GM19467 (cell line): ENCODE data around the gene TGFBI.

Experiments used
- ATAC-seq: cut with Tn5 transposase; IDR thresholded peaks from one replicate; pipeline ENCODE4 v1.9.1; 2021; ENCODE audit warnings: mild to moderate bottlenecking, moderate library complexity; ENCODE audit not compliant: unreplicated experiment

The TGFBI gene

DNA sequence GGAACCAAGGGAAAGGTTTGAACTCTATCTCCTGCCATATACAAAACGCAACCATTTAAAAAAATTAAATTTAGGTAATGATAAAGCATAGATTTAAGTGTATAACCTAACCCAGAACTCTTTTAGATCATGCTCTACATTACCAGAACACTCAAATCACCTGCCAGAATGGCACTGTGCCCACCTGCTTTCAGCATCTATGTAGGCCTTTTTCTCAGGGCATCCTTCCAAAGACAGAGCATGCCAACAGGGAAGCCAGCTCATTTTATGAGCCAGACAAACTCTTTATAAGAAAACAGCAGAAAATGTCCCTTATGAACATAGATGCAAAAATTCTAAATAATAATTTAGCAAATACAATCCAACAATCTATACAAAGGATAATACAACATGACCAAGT, 55.9 kb downstream of the TGFBI start:
- no peak for ATAC-seq

DNA sequence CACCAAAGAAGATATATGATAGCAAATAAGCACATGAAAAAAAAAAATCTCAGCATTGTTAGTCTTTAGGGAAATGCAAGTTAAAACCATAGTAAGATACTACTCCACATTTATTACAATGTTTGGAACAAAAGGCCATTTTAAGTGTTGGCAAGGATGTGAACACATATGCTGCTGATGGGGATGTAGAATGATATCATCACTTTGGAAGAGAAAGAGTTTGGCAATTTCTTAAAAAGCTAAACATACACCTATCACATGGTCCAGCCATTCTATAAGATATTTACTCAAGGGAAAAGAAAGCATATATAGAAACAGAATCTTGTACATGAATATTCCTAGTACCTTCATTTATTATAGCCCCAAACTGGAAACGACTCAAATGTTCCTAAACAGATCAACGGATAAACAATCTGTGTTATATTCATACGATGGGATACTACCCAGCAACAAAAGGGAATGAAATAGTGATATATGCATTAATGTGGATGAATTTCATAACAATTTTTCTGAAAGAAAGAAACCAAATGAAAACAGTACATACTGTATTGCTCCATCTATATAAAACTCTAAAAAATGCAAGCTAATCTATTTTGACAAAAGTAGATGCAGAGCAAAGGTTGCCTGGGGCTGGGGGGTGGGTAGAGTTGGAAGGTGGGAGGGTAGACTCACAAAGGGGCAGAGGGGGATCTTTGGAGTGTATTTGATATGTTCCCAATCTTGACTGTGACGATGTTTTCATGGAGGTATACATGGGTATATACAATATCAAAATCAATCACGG, 58.2 kb downstream of the TGFBI start:
- no peak for ATAC-seq

DNA sequence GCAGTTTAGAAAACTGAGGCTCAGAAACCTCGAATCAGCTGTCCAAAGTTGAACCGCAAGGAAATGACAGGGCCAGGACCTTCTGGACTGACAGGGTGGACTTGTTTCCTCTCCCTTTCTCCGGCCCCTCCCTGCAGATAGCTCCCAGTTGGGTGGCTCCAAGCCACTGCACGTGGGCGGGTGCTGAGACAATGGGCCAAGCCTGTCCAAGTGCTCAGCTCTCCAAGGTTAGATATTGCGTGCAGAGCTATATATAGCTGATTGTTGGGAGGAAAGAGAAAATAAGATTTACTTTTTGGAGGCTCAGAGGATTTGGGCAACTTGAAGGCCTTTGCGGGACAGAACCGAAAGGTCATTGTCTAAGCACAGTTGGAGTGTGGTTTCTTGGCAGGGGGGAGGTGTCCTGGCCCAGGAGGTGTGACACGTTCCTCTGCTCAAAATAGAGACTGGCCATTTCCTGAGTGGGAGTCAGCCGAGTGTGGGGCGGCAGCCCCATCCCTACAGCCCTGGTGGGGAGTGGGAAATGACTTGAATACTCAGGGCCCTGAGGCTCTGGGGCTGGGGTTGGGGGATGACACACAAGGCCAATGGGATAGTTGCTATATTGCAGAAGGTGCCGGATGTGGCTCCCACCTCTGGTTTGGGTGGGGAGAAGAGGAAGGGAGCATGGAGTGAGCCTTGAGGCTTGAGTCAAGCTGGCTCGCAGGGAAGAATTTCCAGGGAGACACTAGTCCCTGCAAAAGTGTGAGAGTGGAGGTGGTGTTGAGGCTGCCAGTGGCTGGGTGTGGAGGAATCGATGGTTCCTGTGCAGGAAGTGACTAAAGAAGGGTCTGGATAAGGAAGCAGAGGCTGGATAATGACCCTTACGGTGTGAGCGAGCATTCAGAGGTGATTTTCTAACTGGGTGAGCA, 59.4 kb downstream of the TGFBI start:
- no peak for ATAC-seq

GRCh38 chr5:136089791-136090190, 61.0 kb downstream of the TGFBI start:
- ATAC-seq, result no peak

DNA sequence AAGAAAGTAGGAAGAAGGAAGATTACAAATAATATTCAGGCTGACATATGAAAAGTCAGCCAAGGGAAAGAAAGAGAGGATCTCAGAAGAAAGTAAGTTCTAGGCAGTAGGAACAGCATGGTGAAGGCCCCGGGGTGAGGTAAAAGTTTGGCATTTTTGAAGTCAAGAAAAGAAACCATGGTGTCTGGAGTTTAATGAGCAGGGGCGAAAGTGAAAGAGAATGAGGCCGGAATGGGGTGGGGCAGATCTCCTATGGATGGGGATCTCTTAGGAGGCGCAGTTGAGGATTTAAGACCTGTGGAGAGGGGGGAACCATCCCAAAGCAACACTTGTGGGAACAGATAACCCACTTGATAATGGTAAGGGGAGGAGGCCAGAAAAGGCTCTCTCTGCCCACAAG, 61.5 kb downstream of the TGFBI start:
- ATAC-seq, result no peak

DNA sequence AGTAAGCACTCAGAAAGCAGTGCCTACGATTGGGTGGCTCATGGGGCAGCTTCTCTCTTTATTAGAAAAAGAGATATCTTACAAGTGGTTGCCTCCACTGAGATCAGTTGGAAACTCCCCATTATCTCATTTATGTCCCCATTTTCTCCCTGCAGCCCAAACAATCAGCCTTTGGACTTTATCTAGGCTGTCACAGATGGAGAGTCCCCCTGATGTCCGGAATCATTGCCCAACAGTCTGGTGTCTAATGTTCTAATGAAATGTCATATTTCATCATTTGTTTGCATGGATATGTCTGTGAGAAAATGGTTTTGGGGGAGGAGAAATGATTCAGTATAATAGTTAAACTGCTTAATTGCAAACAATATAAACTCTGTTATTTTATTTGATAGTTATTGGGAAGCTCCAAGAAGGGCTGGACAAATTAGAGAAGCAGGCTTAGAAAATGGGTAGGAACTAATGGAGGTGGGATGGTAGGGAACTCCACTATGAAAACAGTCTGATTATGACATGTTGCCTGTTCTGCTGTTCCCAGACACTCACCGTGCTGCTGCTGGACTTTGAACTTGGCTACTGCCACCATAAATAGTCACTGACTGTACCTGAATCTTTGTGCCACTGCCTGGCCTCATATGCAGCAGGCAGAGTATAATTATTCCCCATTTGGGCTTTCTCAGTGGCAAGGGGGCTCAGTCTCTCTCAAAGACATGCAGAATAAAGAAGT, 65.6 kb downstream of the TGFBI start:
- no peak for ATAC-seq

DNA sequence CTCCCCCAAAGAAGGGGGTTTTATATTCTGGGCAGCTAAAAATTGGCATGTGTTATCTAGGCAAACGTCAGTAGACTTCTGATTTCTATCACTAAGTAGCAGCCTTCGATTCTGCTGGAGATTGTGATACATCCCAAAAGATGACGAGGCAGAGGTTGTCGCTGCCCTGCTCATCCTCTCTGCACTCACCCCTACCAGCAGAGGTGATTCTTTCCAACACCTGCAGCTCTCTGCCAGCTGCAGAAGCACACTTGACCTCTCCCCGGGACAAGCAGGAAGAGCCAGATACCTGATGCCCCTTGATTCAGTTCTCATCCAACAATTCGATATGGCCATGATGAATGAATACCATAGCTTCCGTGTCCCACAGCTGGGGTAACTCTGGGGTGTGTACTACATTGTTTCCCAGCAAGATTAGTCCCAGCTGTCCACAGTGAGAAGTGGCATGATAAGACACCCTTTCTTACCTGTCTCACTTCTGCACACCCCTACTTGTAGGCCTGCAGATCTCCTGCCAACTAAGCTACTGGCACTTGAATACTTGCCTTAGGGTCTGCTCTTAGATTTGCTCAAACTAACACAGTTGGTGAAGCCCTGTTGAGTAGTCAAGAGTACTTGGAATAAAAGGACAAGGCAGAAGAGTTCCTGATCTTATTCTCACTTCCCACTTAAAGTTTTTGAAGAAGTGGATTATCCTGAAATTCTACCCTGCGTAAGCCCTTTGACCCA, 66.3 kb downstream of the TGFBI start:
- ATAC-seq, result no peak

DNA sequence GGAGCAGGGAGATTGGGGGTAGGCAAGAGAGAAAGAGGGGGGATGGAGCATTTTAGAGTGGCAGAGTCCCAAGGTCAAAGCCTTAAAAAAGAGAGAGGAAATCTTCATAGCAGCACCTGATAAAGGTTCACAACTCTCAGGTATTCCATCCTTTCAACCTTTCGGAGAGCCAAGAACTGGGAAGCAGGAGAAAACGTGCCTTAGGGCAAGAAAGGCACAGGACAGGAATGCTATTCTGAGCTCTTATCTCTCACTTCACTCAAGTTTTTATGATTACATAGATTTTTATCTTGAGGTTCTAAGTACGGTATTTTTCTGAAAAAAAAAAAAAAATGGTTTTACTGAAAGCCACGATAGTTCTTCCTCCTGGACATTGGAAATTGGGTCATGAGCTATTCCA, 69.4 kb downstream of the TGFBI start:
- no peak for ATAC-seq

DNA sequence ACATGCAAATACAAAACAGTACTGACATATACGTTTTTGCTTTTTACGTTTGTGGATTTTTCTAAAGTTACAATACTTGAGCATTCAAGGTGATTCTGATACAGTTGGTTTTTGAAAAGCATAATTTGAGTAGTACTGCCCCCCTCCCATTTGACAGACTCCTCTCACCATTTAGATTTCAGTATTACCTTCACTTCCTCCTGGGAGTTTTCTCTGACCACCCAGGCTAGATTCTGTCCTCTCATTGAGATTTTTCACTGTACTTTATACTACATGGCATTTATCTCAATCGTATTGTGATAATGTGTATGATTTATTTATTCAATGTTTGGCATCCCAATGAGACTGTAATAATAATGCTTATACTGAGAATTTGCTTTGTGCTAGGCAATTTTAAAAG, 71.1 kb downstream of the TGFBI start:
- no peak for ATAC-seq

DNA sequence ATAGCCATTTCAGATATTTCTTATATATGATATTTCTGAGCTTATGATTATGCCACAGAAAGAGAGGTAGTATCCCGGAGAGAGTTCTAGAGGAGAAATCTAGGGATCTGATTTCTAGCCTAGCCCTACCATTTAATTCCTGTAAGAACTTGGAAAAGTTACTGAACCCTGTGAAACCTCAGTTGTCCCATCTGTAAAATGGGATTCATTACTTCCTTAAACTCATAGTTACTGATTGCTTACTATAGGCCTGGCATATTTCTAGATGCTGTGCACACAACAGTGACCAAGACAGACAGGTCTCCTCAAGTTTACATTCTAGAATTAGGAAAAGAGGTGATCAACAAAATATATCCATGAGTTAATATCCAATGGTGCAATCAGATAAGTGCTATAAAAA, 73.1 kb downstream of the TGFBI start:
- no peak for ATAC-seq

DNA sequence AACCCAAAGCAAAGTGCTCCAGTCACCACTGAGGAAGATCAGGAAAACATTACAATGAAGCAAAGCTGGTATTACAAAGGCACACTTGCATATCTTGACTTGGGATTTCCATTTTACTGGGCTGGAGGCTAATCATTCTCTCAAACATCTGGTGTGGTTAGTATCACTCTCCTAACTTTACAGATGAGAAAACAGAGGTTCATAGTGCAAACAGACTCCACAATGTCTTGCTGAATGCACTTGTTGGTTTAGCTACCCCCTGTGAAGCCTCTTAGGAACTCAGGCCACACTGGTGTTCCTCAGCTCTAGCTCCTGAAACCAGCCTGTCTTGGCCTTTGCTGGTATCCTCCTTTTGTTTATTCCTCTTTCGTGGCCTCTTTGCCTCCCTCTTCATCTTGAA, 74.3 kb downstream of the TGFBI start:
- peak; percentile 80 for ATAC-seq

DNA sequence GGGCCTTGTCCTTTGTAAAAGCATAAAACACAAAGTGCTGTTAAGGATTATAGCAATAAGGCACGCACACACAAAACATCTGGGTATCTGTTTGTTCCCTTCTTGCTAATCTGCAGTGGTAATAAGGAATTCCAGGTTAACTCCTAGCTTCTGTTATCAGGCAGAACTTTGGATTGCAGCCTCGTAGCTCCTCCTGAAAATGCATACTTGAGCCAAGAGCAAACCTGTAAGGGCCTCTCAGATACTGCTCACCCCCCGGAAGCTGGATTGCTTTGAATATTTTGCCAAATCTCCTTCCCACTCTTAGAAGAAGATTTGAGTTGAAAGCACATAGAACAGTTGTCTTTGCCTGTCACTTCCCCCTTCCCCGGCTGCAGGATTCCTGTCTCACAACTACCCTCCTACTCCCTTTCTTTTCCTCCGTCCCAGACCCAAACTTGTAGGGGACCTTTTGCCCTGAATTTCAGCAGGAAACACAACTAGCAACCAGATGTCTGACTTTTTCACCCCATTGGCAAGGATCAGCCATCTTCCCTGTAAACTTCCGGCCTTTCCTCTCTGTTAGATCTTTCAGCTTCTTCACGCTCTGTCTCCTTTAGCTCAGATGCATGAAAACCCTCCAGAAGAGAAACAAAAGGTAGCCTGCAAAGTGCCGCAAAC, 75.6 kb downstream of the TGFBI start:
- ATAC-seq, result no peak

DNA sequence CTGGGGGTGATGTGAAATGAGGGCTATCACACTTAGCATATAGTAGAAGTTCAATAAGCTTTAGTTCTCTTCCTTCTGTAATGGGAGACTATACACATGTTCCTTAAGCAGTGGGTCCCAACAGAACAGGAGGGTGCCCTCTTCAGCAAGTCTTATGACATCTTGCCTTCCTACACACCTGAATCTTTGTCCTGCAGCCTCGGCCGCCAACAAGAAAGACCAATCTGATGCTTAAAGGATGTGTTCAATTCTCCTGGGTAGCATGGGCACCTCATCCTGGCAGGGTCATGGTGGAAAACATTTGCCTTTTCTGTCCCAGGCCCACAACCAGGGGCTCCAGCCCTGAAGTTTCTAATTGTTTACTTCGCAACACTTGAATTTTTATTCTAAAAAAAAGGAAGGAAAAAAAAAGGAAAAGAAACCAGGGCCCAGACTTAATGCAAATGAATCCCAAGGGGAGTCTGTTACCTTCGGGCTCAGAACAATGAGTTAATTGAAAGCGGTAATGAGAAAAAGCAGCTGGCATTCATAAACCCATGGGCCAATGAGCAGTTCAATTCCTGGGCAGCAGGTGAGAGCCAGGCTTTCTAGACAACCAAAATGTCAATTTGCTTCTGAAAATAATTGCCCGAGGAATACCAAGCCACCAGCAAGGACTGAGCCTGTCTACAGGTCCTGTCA, 77.7 kb downstream of the TGFBI start:
- ATAC-seq, result no peak

DNA sequence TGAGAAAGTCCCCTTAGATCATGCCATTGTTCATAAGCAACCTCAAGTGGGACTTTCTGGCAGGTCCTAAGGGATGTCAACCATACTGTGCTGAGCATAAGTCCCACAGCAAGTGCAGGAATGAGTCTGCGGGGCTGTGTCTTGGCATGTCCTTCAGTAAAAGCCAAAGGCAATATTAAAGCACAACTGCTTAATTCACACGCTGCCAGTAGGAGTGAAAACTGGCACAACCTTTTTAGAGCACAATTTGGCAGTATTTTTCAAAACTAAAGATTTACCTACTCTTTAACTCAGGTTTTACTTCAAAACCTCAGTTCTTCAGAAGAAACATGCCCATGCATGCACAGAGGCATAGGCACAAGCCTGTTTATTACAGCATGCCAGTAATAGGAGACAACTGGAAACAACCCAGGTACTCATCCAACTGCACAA, 79.4 kb downstream of the TGFBI start:
- peak; percentile 49 for ATAC-seq

DNA sequence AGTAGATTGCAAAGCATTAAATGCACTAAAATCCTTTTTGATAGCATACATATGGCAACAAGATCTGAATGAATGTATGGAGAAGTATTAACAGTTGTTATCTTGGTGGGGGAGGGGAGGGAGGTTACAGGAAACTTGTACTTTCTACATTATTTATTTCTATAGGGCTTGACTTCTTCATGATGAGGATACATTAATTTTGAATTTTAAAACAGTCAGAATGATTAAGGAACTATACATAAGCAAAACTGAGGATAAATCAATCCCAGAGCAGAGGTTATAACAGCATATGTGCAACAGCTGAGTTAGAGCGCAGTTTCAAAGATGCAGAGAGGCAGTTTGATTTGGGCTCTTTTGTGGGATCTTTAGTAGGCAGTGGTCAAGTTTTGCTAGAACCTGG, 80.0 kb downstream of the TGFBI start:
- ATAC-seq, result no peak

DNA sequence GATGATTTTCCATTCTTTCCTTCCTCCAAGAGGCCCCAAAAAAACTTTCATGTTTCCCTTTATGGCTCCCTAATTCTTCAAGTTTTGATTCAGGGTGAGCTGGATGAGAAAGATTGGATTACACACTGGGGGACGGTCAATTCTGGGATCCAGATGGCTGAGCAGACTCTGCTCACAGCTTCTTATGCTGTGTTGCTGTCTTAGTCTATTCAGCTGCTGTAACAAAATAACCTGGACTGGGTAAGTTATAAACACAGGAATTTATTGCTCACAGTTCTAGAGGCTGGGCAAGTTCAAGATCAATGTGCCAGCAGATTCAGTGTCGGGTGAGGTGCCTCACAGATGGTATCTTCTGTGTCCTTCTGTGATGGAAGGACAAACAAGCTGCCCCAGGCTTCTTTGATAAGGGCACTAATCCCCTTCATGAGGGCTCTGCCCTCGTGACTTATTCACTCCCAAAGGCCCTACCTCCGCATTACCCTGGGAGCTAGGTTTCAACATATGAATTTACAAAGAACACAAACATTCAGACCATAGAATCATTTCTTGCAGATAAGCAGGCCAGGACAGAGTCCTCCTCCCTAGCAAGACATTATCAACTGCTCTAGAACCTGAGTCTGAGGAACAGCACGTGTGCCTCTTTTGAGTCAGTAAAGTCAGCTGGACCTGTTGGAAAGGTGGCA, 80.8 kb downstream of the TGFBI start:
- ATAC-seq, result no peak
